H1 (cell line): ENCODE measurements around the gene PRDM1.

Experiments used
- ASH2L ChIP-seq: fragments of 200-600, 300-600 bp; sonication (generic); IDR thresholded peaks from one replicate; pipeline ENCODE4 v1.7.1; 2017; ENCODE audit warnings: low read length
- CBX8 ChIP-seq: fragments of 300-800, 300-1000 bp; sonication (generic); IDR thresholded peaks from 2 replicates; pipeline ENCODE4 v1.7.1; 2016; ENCODE audit warnings: low read depth, low read length, borderline replicate concordance
- CTCF ChIP-seq, 3 experiments: IDR thresholded peaks; 1 replicate in 2 of 3; 2 replicates in 1 of 3; pipeline versions ENCODE4 v1.5.1 to v1.6.1; 2011; ENCODE audit warnings: low read length in 3 of 3, mild to moderate bottlenecking in 3 of 3, inconsistent platforms in 2 of 3, low read depth in 1 of 3, moderate library complexity in 1 of 3; ENCODE audit not compliant: insufficient read depth in 1 of 3; ENCODE audit errors: control extremely low read depth in 1 of 3
- EP300 ChIP-seq, 2 experiments: IDR thresholded peaks; 1 replicate in 1 of 2; 2 replicates in 1 of 2; pipeline ENCODE4 v1.6.1; 2011 to 2012; ENCODE audit warnings: low read depth in 2 of 2, low read length in 2 of 2, mild to moderate bottlenecking in 2 of 2, borderline replicate concordance in 1 of 2, inconsistent platforms in 1 of 2, moderate library complexity in 1 of 2
- GABPA ChIP-seq: IDR thresholded peaks from 2 replicates; pipeline ENCODE4 v1.6.1; 2011; ENCODE audit warnings: mild to moderate bottlenecking, low read length, moderate library complexity, borderline replicate concordance; ENCODE audit not compliant: insufficient read depth
- JUND ChIP-seq: IDR thresholded peaks from 2 replicates; pipeline ENCODE4 v1.6.1; 2011; ENCODE audit warnings: mild to moderate bottlenecking, improper control_type of control experiment, low read length
- MAX ChIP-seq: IDR thresholded peaks from 2 replicates; pipeline ENCODE4 v1.6.1; 2012; ENCODE audit warnings: inconsistent platforms
- POLR2A ChIP-seq, 2 experiments: IDR thresholded peaks; 1 replicate in 1 of 2; 2 replicates in 1 of 2; pipeline ENCODE4 v1.6.1; 2011; ENCODE audit warnings: low read depth in 2 of 2, low read length in 2 of 2, mild to moderate bottlenecking in 2 of 2; ENCODE audit errors: control extremely low read depth in 1 of 2
- RAD21 ChIP-seq, 2 experiments: IDR thresholded peaks in 1 of 2; conservative IDR thresholded peaks in 1 of 2; 2 replicates each; pipeline ENCODE4 v1.6.1; 2011; ENCODE audit warnings: low read depth in 2 of 2, low read length in 2 of 2, improper control_type of control experiment in 1 of 2, inconsistent platforms in 1 of 2, mild to moderate bottlenecking in 1 of 2, moderate library complexity in 1 of 2
- RFX5 ChIP-seq: IDR thresholded peaks from 2 replicates; pipeline ENCODE4 v1.6.1; 2011; ENCODE audit warnings: low read depth, low read length, improper control_type of control experiment, borderline replicate concordance
- SUZ12 ChIP-seq: fragments of 200-600 bp; sonication (generic); IDR thresholded peaks from 2 replicates; pipeline ENCODE4 v1.6.1; 2012; ENCODE audit warnings: mild to moderate bottlenecking, inconsistent platforms, low read length, moderate library complexity, mixed read lengths
- ZNF274 ChIP-seq: IDR thresholded peaks from 2 replicates; pipeline ENCODE4 v1.7.0; 2012; ENCODE audit warnings: low read length, borderline replicate concordance; ENCODE audit errors: extremely low read depth

- TF ChIP-seq ZNF274 (no peak), CTCF (IDR thresholded peaks at IDR 0.05; ENCODE audit: control extremely low read depth in 1 of 3, insufficient read depth in 1 of 3, low read depth in 1 of 3, low read length in 3 of 3) (no peak), POLR2A (IDR thresholded peaks at IDR 0.05; ENCODE audit: control extremely low read depth in 1 of 2, low read depth in 2 of 2, low read length in 2 of 2) (no peak), RFX5 (no peak), ASH2L (no peak), RAD21 (IDR thresholded peaks at IDR 0.05 in 1 of 2, conservative IDR thresholded peaks at IDR 0.05 in 1 of 2; ENCODE audit: low read depth in 2 of 2, low read length in 2 of 2) (no peak), EP300 (IDR thresholded peaks at IDR 0.05; ENCODE audit: borderline replicate concordance in 1 of 2, low read depth in 2 of 2, low read length in 2 of 2) (no peak), MAX (no peak), JUND (no peak), GABPA (no peak), CBX8 (no peak), SUZ12 (no peak)
Observed at GRCh38 chr6:106044151-106044550, 42.0 kb upstream of the PRDM1 start.
